H9 (cell line): ENCODE measurements around the gene TMEM253. TPM values are rescaled to one million over a fixed set of nuclear protein-coding genes. Genes with fewer than 3 reads are reported as not detected.

Experiments used
- DNase-seq: peaks from one replicate; pipeline ENCODE4 v3.0.0-alpha.2; 2017
- H2AFZ ChIP-seq: one replicate; pipeline ENCODE4 v1.6.1; 2013; ENCODE audit warnings: mild to moderate bottlenecking, low read length, control low read depth, moderate library complexity
- H2AK5ac ChIP-seq: 2 replicates; pipeline ENCODE4 v1.6.1; 2013; ENCODE audit warnings: low read length, control low read depth, mixed read lengths; ENCODE audit not compliant: insufficient read length
- H2BK120ac ChIP-seq: one replicate; pipeline ENCODE4 v1.6.1; 2013; ENCODE audit warnings: low read depth, mild to moderate bottlenecking, low read length, control low read depth, inconsistent platforms; ENCODE audit not compliant: poor library complexity, severe bottlenecking
- H2BK12ac ChIP-seq: 2 replicates; pipeline ENCODE4 v1.6.1; 2013; ENCODE audit warnings: low read length, control low read depth, mixed read lengths, low read depth; ENCODE audit not compliant: insufficient read length
- H2BK15ac ChIP-seq: 2 replicates; pipeline ENCODE4 v1.6.1; 2013; ENCODE audit warnings: low read depth, low read length, control low read depth
- H2BK20ac ChIP-seq: one replicate; pipeline ENCODE4 v1.6.1; 2013; ENCODE audit warnings: low read depth, mild to moderate bottlenecking, low read length, control low read depth, inconsistent platforms; ENCODE audit not compliant: poor library complexity, severe bottlenecking
- H2BK5ac ChIP-seq: 2 replicates; pipeline ENCODE4 v1.6.1; 2013; ENCODE audit warnings: low read length, control low read depth, mixed read lengths; ENCODE audit not compliant: insufficient read length
- H3K14ac ChIP-seq: 2 replicates; pipeline ENCODE4 v1.6.1; 2013; ENCODE audit warnings: low read length, control low read depth; ENCODE audit not compliant: insufficient read depth
- H3K18ac ChIP-seq: 2 replicates; pipeline ENCODE4 v1.6.1; 2013; ENCODE audit warnings: low read depth, mild to moderate bottlenecking, mixed read lengths, low read length, control low read depth; ENCODE audit not compliant: insufficient read length
- H3K23ac ChIP-seq: 2 replicates; pipeline ENCODE4 v1.6.1; 2013; ENCODE audit warnings: low read length, control low read depth, mixed read lengths, low read depth; ENCODE audit not compliant: insufficient read length
- H3K23me2 ChIP-seq: 2 replicates; pipeline ENCODE4 v1.6.1; 2013; ENCODE audit warnings: low read depth, mild to moderate bottlenecking, mixed read lengths, low read length, control low read depth; ENCODE audit not compliant: insufficient read length, poor library complexity, severe bottlenecking
- H3K27ac ChIP-seq: 2 replicates; pipeline ENCODE4 v1.5.1; 2013; ENCODE audit warnings: low read length, control low read depth, mixed read lengths, low read depth; ENCODE audit not compliant: insufficient read length
- H3K27me3 ChIP-seq: 2 replicates; pipeline ENCODE4 v1.6.1; 2013; ENCODE audit warnings: low read length, control low read depth, inconsistent platforms; ENCODE audit not compliant: insufficient read depth
- H3K4ac ChIP-seq: 2 replicates; pipeline ENCODE4 v1.6.1; 2013; ENCODE audit warnings: low read depth, mild to moderate bottlenecking, control low read depth, inconsistent platforms, low read length, moderate library complexity
- H3K4me1 ChIP-seq: 2 replicates; pipeline ENCODE4 v1.6.1; 2013; ENCODE audit warnings: low read length, control low read depth, inconsistent platforms; ENCODE audit not compliant: insufficient read depth
- H3K4me2 ChIP-seq: 2 replicates; pipeline ENCODE4 v1.6.1; 2013; ENCODE audit warnings: low read length, control low read depth, mixed read lengths; ENCODE audit not compliant: insufficient read length, insufficient read depth
- H3K56ac ChIP-seq: 2 replicates; pipeline ENCODE4 v1.6.1; 2013; ENCODE audit warnings: low read depth, mild to moderate bottlenecking, mixed read lengths, low read length, control low read depth; ENCODE audit not compliant: insufficient read length
- H3K79me1 ChIP-seq: 2 replicates; pipeline ENCODE4 v1.6.1; 2013; ENCODE audit warnings: low read depth, mild to moderate bottlenecking, moderate library complexity, low read length, control low read depth, inconsistent platforms; ENCODE audit not compliant: insufficient read depth, poor library complexity, severe bottlenecking
- H3K79me2 ChIP-seq: 2 replicates; pipeline ENCODE4 v1.6.1; 2013; ENCODE audit warnings: low read length, control low read depth, inconsistent platforms; ENCODE audit not compliant: insufficient read depth
- H3K9ac ChIP-seq: 2 replicates; pipeline ENCODE4 v1.6.1; 2013; ENCODE audit warnings: low read length, control low read depth, mixed read lengths; ENCODE audit not compliant: insufficient read length; ENCODE audit errors: extremely low read depth
- H3K9me3 ChIP-seq: one replicate; pipeline ENCODE4 v1.6.1; 2013; ENCODE audit warnings: low read depth, low read length, inconsistent platforms; ENCODE audit not compliant: control insufficient read depth
- H3T11ph ChIP-seq: one replicate; pipeline ENCODE4 v1.6.1; 2013; ENCODE audit warnings: mild to moderate bottlenecking, low read length, control low read depth, inconsistent platforms
- H4K20me1 ChIP-seq: one replicate; pipeline ENCODE4 v1.6.1; 2013; ENCODE audit not compliant: control insufficient read depth, insufficient read length, insufficient read depth
- H4K5ac ChIP-seq: 2 replicates; pipeline ENCODE4 v1.6.1; 2013; ENCODE audit warnings: low read depth, mild to moderate bottlenecking, mixed read lengths, low read length, control low read depth; ENCODE audit not compliant: insufficient read length
- H4K8ac ChIP-seq: replicated peaks from 2 replicates; pipeline ENCODE4 v1.6.1; 2013; ENCODE audit warnings: low read length, control low read depth, mixed read lengths, low read depth; ENCODE audit not compliant: insufficient read length
- H4K91ac ChIP-seq: 2 replicates; pipeline ENCODE4 v1.6.1; 2013; ENCODE audit warnings: low read depth, mild to moderate bottlenecking, moderate library complexity, mixed read lengths, low read length, control low read depth; ENCODE audit not compliant: insufficient read length
- H3K27ac Mint-ChIP-seq, 3 experiments: 2 replicates in 2 of 3; 3 replicates in 1 of 3; pipeline ENCODE4 v1.8.0; 2020 to 2021; ENCODE audit warnings: mixed read lengths in 3 of 3, mild to moderate bottlenecking in 1 of 3, moderate library complexity in 1 of 3
- H3K27me3 Mint-ChIP-seq: 2 replicates; pipeline ENCODE4 v1.8.0; 2021; ENCODE audit warnings: low read depth, mild to moderate bottlenecking, moderate library complexity, mixed read lengths
- H3K36me3 Mint-ChIP-seq, 3 experiments: 2 replicates in 2 of 3; 3 replicates in 1 of 3; pipeline ENCODE4 v1.8.0; 2020 to 2021; ENCODE audit warnings: low read depth in 3 of 3, mixed read lengths in 3 of 3; ENCODE audit not compliant: insufficient read depth in 1 of 3
- H3K4me1 Mint-ChIP-seq, 2 experiments: 2 replicates each; pipeline ENCODE4 v1.8.0; 2020; ENCODE audit warnings: mixed read lengths in 2 of 2
- H3K4me3 Mint-ChIP-seq, 2 experiments: 2 replicates in 1 of 2; 3 replicates in 1 of 2; pipeline ENCODE4 v1.8.0; 2020 to 2021; ENCODE audit warnings: mild to moderate bottlenecking in 2 of 2, mixed read lengths in 2 of 2, moderate library complexity in 1 of 2
- H3K9me3 Mint-ChIP-seq, 2 experiments: 2 replicates in 1 of 2; 3 replicates in 1 of 2; pipeline ENCODE4 v1.8.0; 2020; ENCODE audit warnings: mild to moderate bottlenecking in 2 of 2, mixed read lengths in 2 of 2, moderate library complexity in 1 of 2
- WGBS: extraction: QIAGEN DNeasy Blood & Tissue Kit; methylation state at CpG from one replicate; pipeline ENCODE4 v1.1.7; 2013; ENCODE audit warnings: missing lambda C conversion rate, low lambda C conversion rate, mixed read lengths; ENCODE audit not compliant: insufficient read length; ENCODE audit errors: extremely low coverage; 5-methylcytosine and 5-hydroxymethylcytosine counted together
- total RNA-seq: library from RNA; stranded (reverse); gene quantifications from 2 replicates; pipeline ENCODE4 v1.2.1, GENCODE V29; 2021
- TF ChIP-seq, protein P1 (sequence below): fragments of 200-600 bp; sonication (generic); conservative IDR thresholded peaks from 3 replicates; pipeline ENCODE4 v1.8.0; 2021; ENCODE audit warnings: antibody characterized with exemption, mild to moderate bottlenecking

TMEM253 gene
- total RNA-seq, 1 experiment from 2014 or later = 2.2 TPM

DNA sequence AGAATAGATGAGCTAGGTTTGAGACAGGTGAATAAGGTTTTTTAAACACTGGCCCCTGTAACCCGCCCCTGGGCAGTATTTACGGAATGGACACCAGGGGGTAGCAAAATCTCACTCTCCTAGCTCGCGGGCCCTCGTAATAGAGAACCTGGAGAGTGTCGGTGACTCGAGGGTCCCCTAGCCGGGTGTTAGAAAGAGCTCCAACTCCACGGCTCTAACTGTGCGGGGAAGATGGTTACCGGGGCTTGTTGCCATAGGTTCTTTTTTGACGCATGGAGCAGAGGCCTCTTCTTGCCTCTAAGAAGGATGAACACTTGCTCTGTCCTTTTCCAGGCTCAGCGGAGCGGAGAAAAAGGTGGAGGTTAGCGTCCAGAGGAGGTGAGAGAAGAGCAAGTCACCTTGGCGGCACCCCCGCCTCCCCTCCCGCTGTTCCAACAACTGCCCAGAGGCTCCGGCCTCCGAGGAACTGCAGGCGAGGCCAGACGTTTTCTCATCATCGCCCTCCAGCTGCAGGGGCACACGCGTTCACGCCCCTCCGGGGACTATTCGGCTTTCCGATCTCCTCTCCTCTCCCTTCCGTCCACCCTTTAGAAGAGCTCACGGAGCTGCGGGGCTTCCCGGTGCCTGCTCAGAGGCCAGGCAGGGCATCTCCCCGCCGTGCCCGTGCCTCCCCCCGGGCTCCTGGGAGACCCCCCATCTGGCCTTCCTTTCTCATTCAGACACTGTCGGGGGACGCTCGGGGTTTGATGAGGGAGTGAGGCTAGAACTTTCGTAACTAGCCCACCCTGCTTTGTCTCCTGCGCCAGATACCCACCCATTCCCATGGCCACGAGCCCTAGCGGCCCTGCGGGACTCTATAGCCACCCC lies 32.1 kb upstream of the TMEM253 start:
- no peak overlapping the region for H3K18ac ChIP-seq
- no peaks in the 10 kb centered on the region for H3K79me2 ChIP-seq
- H4K91ac ChIP-seq = no peak overlapping the region
- H3K4me2 ChIP-seq = peak overlapping the region; percentile 85
- peak overlapping the region; percentile 88 to 92 for H3K4me3 Mint-ChIP-seq
- H3K27me3 ChIP-seq = no peaks in the 10 kb centered on the region
- H3K56ac ChIP-seq = no peak overlapping the region
- no peak overlapping the region for H3K23ac ChIP-seq
- TF ChIP-seq, protein P1, sequence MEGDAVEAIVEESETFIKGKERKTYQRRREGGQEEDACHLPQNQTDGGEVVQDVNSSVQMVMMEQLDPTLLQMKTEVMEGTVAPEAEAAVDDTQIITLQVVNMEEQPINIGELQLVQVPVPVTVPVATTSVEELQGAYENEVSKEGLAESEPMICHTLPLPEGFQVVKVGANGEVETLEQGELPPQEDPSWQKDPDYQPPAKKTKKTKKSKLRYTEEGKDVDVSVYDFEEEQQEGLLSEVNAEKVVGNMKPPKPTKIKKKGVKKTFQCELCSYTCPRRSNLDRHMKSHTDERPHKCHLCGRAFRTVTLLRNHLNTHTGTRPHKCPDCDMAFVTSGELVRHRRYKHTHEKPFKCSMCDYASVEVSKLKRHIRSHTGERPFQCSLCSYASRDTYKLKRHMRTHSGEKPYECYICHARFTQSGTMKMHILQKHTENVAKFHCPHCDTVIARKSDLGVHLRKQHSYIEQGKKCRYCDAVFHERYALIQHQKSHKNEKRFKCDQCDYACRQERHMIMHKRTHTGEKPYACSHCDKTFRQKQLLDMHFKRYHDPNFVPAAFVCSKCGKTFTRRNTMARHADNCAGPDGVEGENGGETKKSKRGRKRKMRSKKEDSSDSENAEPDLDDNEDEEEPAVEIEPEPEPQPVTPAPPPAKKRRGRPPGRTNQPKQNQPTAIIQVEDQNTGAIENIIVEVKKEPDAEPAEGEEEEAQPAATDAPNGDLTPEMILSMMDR = peak; percentile 65
- no peak overlapping the region for H4K8ac ChIP-seq
- no peak overlapping the region for H2BK5ac ChIP-seq
- no CpG with 5 or more reads among the region's 45 CpGs for WGBS
- peak overlapping the region in 2 of 3 experiments; percentile 73 to 89; a peak in 4 of 7 replicates for H3K27ac Mint-ChIP-seq
- H3K27ac ChIP-seq = no peak overlapping the region
- no peak overlapping the region for H2BK120ac ChIP-seq
- H4K20me1 ChIP-seq = no peaks in the 10 kb centered on the region
- H2AFZ ChIP-seq = no peak overlapping the region
- no peak overlapping the region for H4K5ac ChIP-seq
- H2BK20ac ChIP-seq = no peak overlapping the region
- no peak overlapping the region for H3K14ac ChIP-seq
- H3K27me3 Mint-ChIP-seq = peaks cover 20% of the 10 kb centered on the region
- peaks cover 10 to 19% (median 14%) of the 10 kb centered on the region in 3 experiments for H3K36me3 Mint-ChIP-seq
- peaks cover 31% of the 10 kb centered on the region for H3K23me2 ChIP-seq
- peak overlapping the region; percentile 26 for H3K9ac ChIP-seq
- no peak overlapping the region for H3K4ac ChIP-seq
- H3K79me1 ChIP-seq = no peaks in the 10 kb centered on the region
- H2BK15ac ChIP-seq = no peak overlapping the region
- H3K9me3 ChIP-seq = no peaks in the 10 kb centered on the region
- H3T11ph ChIP-seq = no peak overlapping the region
- H3K4me1 ChIP-seq = peaks cover 4% of the 10 kb centered on the region; the same call in 1 of the 2 replicates
- H2BK12ac ChIP-seq = no peak overlapping the region
- peak; percentile 63 for DNase-seq
- no peak overlapping the region for H2AK5ac ChIP-seq
- no peaks in the 10 kb centered on the region for H3K9me3 Mint-ChIP-seq
- peaks cover 28 to 32% of the 10 kb centered on the region in 2 experiments for H3K4me1 Mint-ChIP-seq
